Kasumi-1 (cell line): Measurements from ENCODE around the gene DYNC1H1.

Source experiments
- DNase-seq, 2 experiments: peaks; one replicate each; lab custom pipeline; 2025; lab: John Stamatoyannopoulos, UW

The DYNC1H1 gene

DNA sequence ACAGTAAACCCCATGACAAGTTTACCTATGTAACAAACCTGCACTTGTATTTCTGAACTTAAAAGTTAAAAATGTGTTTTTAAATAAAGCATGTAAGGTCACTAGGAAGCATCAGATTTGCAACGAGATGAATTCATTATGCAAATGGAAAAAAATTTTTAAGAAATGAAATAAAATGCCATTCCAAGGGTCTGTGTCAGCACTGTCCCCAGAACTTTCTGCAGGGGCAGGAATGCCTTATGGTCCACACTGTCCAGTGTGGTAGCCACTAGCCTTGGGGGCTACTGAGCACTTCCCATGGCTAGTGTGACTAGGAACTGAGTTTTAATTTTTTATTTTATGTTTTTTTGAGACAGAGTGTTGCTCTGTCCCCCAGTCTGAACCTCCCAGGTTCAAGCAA lies 73.3 kb downstream of the DYNC1H1 start:
- DNase-seq = no peak

DNA sequence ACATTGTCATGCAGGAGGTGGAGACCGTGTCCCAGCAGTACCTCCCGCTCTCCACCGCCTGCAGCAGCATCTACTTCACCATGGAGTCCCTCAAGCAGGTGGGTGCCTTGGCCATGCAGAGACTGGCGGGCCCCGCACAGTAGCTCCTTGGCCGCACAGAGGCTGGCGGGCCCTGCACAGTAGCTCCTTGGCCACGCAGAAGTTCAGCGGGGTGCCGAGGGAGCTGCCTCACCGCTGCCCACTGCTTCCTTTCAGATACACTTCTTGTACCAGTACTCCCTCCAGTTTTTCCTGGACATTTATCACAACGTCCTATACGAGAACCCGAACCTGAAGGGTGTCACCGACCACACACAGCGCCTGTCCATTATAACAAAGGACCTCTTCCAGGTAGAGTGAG lies 74.8 kb downstream of the DYNC1H1 start:
- no peak for DNase-seq

- no peak for DNase-seq
Observed at GRCh38 chr14:102040153-102040552, 75.8 kb downstream of the DYNC1H1 start.

DNA sequence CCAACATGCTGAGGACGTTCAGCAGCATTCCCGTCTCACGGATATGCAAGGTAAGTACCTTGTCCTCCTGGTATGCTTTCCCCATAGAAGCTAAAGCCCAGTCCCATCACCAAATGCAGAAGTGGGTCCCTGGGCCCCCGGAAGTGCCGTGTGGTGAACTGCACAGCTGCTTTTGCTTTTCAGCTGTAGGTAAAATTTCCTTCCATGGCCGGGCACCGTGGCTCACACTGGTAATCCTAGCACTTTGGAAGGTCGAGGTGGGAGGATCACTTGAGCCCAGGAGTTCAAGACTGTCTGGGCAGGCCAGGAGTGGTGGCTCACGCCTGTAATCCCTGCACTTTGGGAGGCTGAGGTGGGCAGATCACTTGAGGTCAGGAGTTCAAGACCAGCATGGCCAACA lies 78.3 kb downstream of the DYNC1H1 start:
- DNase-seq = no peak

- no peak for DNase-seq
Observed at GRCh38 chr14:102043251-102044025, 79.1 kb downstream of the DYNC1H1 start.

DNA sequence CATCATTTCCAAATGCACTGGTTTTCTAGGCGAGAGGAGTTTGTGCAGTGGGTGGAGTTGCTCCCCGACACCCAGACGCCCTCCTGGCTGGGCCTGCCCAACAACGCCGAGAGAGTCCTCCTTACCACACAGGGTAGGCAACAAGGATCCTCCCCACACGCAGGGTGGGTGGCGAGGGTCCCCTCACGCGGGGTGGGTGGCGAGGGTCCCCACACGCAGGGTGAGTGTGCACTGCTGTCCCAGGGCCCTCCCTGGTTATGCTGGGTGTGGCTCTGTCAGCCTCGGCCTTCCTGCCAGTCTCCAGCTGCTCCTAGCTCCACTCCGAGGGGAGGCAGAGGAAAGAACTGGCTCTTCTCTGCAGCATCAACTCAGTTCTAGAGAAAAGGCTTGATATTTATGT lies 80.2 kb downstream of the DYNC1H1 start:
- no peak for DNase-seq

GRCh38 chr14:102046337-102047278 lies 82.2 kb downstream of the DYNC1H1 start:
- DNase-seq = peak; percentile 28 to 40

- no peak for DNase-seq
Observed at GRCh38 chr14:102047808-102048540, 83.6 kb downstream of the DYNC1H1 start.

DNA sequence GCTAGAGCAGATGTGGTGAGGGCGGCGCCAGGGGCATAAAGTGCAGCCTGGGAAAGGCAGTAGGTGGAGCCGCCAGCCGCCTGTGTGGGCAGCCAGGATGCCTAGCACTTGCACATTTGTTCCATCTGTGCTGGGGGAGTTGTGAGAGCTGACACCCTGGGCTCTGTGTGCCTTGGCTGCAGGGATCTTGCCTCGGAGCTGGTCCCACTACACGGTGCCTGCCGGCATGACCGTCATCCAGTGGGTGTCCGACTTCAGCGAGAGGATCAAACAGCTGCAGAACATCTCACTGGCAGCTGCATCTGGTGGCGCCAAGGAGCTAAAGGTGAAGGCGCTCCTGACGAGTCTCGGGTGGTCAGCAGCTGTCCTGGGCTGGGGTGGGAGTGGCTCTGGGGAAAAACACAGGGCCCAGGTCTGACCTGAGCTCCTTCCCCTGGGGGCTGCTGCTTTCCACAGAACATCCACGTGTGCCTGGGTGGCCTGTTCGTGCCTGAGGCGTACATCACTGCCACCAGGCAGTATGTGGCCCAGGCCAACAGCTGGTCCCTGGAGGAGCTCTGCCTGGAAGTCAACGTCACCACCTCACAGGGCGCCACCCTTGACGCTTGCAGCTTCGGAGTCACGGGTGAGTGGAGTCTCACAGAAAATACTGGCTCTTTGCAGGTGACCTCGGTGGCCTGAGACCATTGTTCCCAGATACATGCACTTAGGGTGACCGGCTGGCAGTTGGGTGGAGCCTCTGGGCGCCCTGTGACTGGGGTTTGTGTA lies 85.1 kb downstream of the DYNC1H1 start:
- no peak for DNase-seq

GRCh38 chr14:102050026-102050405 lies 85.6 kb downstream of the DYNC1H1 start:
- no peak for DNase-seq

DNA sequence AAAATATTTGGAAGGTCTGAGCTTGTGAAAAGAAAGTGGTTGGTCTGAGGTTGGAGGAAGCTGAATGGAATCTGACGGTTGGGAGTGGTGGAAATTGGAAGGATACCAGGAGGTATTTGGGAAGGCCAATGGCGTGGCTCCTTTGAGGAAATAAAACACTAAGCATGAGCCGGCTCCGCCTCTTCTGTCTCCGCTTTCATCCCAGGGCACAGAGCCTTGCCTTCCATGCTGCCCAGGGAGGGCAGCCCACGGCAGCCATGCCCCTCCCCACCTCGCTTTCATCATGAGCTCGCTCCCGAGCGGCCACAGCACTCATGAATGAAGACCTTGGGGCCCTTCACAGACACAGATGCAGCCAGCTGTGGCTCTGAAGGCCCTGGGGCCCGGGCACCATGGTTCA lies 86.3 kb downstream of the DYNC1H1 start:
- DNase-seq = no peak

GRCh38 chr14:102052522-102052921 lies 88.1 kb downstream of the DYNC1H1 start:
- no peak for DNase-seq

- no peak for DNase-seq
Observed at GRCh38 chr14:102055181-102055901, 91.0 kb downstream of the DYNC1H1 start.

DNA sequence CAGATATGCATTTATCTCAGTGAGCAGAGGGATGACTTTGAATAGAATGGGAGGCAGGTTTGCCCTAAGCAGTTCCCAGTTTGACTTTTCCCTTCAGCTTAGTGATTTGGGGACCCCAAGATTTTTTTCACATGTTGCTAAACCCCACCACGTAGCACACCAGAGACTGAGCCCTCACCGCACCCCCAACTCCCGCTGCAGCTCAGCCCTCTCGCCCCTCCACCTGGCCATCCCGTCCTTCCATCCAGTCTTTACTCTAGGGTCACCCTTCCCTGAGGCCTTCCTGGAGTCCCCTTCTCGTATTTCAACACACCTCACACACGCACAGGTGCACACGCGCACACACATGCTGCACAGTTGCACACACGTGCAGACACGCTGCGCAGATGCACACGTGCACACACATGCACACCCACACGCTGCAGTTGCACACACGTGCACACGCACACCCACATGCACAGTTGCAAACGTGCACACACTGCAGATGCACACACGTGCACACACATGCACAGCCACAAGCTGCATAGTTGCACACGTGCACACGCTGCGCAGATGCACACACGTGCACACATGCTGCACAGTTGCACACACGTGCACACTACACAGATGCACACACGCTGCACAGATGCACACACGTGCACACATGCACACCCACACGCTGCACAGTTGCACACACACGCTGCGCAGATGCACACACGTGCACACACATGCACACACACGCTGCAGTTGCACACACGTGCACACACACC lies 92.5 kb downstream of the DYNC1H1 start:
- no peak for DNase-seq

GRCh38 chr14:102057480-102058114 lies 93.2 kb downstream of the DYNC1H1 start:
- DNase-seq = no peak

DNA sequence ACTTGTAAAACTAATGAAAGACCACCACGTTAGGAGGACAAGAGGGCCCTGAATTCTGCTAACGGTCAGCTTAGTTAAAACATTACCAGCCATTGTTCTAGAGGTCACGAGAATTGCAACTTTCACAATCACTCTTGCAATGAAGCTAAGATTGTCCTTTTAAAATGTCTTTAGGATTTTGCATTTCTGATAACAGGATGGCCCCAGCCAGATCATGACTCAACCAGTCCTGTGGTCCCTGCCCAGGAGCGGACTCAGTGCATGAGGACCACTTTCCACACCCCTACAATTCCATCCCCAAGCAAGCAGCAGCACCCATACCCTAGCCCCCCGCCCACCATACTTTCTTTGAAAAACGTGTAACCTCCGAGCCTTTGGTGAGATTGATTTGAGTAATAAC lies 93.8 kb downstream of the DYNC1H1 start:
- no peak for DNase-seq

- no peak for DNase-seq
Observed at GRCh38 chr14:102058961-102059360, 94.6 kb downstream of the DYNC1H1 start.

DNA sequence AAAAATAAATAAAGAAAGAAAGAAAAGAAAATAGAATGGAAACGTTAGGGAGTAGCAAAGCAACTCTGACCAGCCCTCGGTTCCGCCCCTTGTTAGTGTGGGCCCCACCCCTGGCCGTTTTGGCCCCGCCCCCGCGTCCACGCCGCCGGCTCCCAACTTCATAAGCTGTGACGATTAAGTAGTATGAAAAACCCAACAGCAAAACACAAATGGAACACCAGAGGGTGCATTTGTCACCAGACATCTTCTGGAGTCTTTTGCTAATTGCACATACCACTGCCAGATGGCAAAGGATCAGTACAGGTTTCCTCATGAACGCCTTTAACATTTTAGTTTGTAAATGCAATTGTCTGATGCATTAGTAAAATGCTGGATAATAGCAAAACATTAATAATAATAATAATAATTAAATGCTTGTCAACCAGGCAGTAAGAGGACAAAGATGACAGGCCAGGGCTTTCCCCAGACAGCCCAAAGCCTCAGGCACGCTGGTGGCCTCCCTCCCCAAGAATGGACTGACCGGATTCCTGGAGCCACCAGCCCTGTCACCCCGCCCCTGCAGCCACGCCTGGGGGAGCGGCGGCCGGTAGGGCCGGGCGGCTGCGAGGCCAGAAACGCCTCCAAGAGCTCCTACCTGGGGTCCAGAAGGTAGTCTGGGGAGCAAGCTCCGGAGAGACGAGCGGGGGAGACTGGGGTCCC lies 98.9 kb downstream of the DYNC1H1 start:
- DNase-seq = peak; percentile 86 to 92

- DNase-seq = no peak
Observed at GRCh38 chr14:102063808-102064429, 99.5 kb downstream of the DYNC1H1 start.
